A172 (cell line): ENCODE measurements around the gene BRCC3. TPM values are rescaled to one million over a fixed set of nuclear protein-coding genes. Genes with fewer than 3 reads are reported as not detected.
"Not testable (repeated sequence)": the region's sequence is repeated elsewhere in the genome, so short reads cannot be mapped to it uniquely, and the experiment has no call there.

Source experiments
- DNase-seq: peaks from one replicate; pipeline ENCODE4 v3.0.0-alpha.2; 2015; ENCODE audit warnings: low spot score
- total RNA-seq: library from RNA; depleted of rRNA; stranded (reverse); fragments of >200 nt; shearing (Covaris generic); gene quantifications from 2 replicates; pipeline ENCODE4 v1.2.3, GENCODE V29; 2014; rRNA removed

The BRCC3 gene
- total RNA-seq, 1 experiment from 2014 or later = 29.6 TPM

DNA sequence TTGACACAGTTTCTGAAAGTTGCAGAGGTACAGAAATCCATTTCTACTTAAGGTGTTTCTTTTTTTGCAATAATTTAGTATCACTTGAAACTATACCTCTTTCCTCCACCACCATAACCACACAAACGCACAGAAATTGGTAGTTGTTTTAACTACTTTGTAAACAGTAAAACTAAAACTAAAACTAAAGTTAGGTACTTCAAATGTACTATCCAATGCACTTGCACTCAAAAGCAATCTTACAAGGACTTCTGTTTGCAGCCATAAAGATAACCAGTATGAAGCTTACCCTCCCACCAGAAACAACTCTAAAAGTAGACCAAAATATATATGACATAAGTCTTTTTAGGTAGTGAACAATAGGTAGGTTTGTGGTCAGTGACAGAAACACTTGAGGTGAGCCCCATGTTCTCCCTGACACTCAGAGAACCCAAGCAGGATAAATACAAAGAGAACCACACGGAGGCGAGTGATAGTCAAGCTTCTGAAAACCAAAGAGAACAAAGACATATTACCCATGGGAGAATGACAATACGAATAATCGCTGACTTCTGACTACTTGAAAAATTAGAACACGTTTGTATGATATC is 72.7 kb downstream of the BRCC3 start:
- DNase-seq = no peak

DNA sequence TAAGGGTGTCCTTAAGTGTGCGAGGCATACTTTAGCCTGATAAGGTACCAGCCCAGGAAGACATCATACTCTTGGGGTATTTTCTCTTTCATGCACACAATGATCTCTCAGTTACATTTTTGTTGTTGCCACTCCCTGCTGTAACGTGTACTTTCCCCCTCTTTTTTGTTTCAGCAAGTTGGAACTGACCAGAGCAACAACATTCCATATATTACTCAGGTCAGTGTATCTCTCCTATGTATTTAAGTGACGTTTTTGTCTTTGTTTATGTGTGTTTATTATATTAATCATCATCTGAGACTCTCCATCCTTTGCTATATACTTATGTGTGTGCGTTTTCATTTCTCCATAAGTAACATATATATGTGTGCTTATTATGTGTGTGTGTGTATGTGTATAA is 73.6 kb downstream of the BRCC3 start:
- no peak for DNase-seq

DNA sequence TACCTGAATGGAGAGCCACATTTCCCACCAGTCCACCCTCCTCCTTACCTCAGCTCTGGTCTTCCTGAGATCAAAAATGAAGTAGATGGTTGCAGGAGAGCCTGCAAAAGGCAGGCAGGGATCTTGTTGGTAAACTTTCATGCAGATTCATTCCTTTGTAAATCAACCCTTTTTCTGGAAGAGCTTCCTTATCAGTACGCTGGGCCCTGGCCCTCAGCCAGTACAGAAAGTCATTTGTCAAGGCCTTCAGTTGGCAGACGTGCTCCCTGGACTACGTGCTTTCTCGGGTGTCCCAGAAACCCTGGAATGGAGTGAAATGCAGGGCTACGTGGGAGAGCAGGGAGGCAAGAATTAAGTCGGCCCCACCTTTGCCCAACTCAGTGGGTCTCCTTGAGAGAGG is 76.3 kb downstream of the BRCC3 start:
- DNase-seq = not testable (repeated sequence)

DNA sequence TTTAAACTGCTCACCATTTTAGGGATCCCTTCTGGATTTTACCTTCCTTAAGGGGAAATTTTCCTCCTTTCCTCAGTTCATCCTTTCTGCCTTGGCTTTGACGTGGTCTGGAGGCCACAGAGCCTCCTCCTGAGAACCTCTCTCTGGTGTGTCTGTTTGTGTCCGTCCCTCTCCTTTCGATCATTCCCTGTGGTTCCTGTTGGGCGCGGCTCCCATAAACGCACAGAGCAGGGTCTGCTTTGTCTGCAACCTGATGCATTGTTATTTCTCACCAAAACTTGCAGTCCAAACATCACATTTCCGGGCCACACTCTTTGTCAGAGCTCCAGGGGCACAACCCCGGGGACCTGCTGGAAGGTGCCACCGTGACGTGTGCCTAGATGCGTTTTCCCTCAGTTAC is 76.9 kb downstream of the BRCC3 start:
- DNase-seq = not testable (repeated sequence)

DNA sequence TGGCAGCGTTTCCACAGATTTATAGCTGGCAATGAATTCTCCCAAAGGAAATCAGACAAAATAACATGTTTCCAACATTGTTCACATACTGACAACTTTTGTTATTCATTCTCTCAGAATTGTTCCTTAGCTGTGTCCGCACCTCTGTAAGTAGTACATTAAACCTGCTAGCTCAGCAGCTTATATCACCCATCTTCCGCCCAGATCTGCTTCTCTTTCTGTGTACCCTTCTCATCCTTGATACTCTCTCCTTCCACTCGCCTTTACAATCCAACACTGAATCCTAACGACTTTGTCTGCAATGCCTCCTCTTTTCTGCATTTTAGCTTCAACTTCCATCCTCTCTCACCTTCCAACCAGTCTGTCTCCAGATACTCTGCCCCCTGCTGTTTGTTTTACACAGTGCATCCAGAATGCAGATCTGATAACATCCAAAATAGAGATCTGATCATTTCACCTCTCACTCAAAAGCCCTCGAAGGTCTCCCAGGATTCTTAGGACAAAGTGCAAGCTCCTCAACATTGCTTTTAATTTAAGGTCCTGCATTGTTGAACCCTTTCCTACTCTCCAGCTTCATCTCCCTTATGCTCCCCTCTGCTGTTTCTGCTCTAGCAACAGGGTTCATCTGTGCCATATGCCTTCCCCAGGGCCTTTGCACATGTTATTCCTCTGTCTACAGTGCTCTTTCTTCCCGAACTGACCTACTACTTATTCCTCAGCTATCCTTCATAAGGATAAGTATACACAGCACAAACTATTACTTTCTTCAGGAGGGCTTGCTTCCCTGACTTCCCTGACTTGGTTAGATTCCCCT is 77.6 kb downstream of the BRCC3 start:
- peak; percentile 12 for DNase-seq

DNA sequence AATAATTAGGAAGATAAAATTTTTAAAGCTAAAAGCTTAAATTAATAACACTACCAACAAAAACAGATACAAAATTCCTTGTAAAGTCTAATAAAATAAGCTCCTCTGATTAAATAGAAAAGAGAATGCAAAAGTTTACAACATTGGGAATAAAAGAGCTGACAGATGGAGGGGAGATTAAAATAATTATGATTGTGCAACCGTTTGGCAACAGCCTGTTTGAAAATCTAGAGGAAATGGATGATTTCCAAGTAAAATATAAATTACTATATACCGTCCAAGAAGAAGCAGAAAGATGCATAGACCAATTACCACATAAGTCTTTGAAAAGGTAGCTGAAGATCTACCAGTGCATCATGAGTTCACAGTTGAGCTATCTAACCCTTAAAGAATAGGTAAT is 98.6 kb downstream of the BRCC3 start:
- no peak for DNase-seq

Other genes with a start within 250 kb of the BRCC3 start
- gene SMIM9, start 236.8 kb upstream of the BRCC3 start, total RNA-seq = not detected in 2 replicates
- 13.2 and 13.3 TPM in 2 replicates for gene F8A1, start 185.2 kb upstream of the BRCC3 start, total RNA-seq
- gene F8, start 48.8 kb upstream of the BRCC3 start, total RNA-seq = 18.4 and 19.9 TPM in 2 replicates
- 98.9 and 102 TPM in 2 replicates for gene FUNDC2, start 44.7 kb upstream of the BRCC3 start, total RNA-seq
- gene CMC4, start 372 bp upstream of the BRCC3 start, total RNA-seq = 25.6 and 38.7 TPM in 2 replicates
- 3.8 and 9.3 TPM in 2 replicates for gene MTCP1, start 372 bp upstream of the BRCC3 start, total RNA-seq
- 290 and 312 TPM in 2 replicates for gene VBP1, start 145.0 kb downstream of the BRCC3 start, total RNA-seq
- 4.0 and 5.5 TPM in 2 replicates for gene RAB39B, start 193.0 kb downstream of the BRCC3 start, total RNA-seq